ENCODE results near the gene OTOA. TPM values are rescaled to one million over a fixed set of nuclear protein-coding genes. Genes with fewer than 3 reads are reported as not detected.

Gene OTOA
- total and polyA plus RNA-seq, 2 of the 13 experiments (the other 11 are each of a cell fraction or from before 2014, with no cell fraction given) = 0.05 to 0.15 TPM

GRCh38 chr16:21653571-21653970 is 10.2 kb upstream of the OTOA start:
- DNase-seq (ENCODE audit: low spot score) = no peak

DNA sequence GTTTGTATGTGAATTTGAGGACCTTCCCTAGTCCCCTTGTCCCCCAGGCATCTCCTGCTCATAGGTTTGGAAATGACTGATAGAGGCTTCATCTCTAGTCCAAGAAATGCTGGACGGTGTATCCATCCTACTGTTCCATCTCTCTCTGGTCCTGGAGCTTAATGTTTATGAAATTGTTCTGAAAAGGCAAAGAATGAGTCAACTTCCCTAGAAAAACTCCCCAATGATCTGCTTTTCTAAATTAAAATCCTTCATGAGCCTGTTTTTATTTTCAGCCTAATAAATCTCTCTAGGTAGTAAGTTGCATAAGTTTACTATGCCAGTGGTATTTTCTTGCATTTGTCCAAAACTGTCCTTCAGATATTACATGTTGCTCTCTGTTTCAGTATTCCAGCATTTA is 9.3 kb upstream of the OTOA start:
- H2AFZ ChIP-seq (ENCODE audit: low read length) = no peak overlapping the region
- H4K20me1 ChIP-seq (ENCODE audit: insufficient read depth, low read length) = no peaks in the 10 kb centered on the region
- FAIRE-seq (no peak), ATAC-seq (no peak), DNase-seq (ENCODE audit: low spot score) (no peak)
- no peaks in the 10 kb centered on the region for H3K9me3 ChIP-seq (ENCODE audit: low read length)
- 100% methylated on average over 1 of the region's 1 CpG for WGBS (ENCODE audit: low lambda C conversion rate)
- no peak for TF ChIP-seq GMEB1 (CRISPR knock-in tag; IDR thresholded peaks at IDR 0.05; ENCODE audit: borderline replicate concordance)
- no peak for TF ChIP-seq ZNF512B (CRISPR knock-in tag; IDR thresholded peaks at IDR 0.05; ENCODE audit: borderline replicate concordance)
- no peak for TF ChIP-seq ZNF607 (CRISPR knock-in tag; IDR thresholded peaks at IDR 0.05; ENCODE audit: borderline replicate concordance)
- no peak overlapping the region for H3K27ac ChIP-seq (ENCODE audit: extremely low read length, insufficient read depth, low read length)
- no TSS peak for BruUV-seq (replicated peaks)
- in situ Hi-C loops (cut with HindIII; ENCODE audit: extremely low pct_ligation_motif_present, low pct_unique_long_range_greater_than_20kb) (no loop called here), intact Hi-C loops (cut with micrococcal nuclease; ENCODE audit: unreplicated experiment) (no loop called here)
- no peak overlapping the region for H3K4me3 ChIP-seq (replicated peaks in 1 of 3; ENCODE audit: insufficient read depth in 1 of 3, low read depth in 2 of 3, low read length in 3 of 3)
- H3K36me3 ChIP-seq (replicated peaks in 1 of 2; ENCODE audit: control insufficient read depth in 1 of 2, insufficient read depth in 2 of 2, low read length in 2 of 2) = peaks cover 9 to 29% of the 10 kb centered on the region in 2 experiments
- H3K9ac ChIP-seq (ENCODE audit: insufficient read depth, low read depth, low read length) = no peak overlapping the region
- ChIA-PET POLR2A (no interaction called here), CTCF (ENCODE audit: low intra/inter-chr PET ratio, low total read pairs) (no interaction called here)
- no peaks in the 10 kb centered on the region for H3K79me2 ChIP-seq (ENCODE audit: insufficient read depth, low read length)
- H3K4me1 ChIP-seq (ENCODE audit: insufficient read depth, low read length) = no peaks in the 10 kb centered on the region
- H3K4me2 ChIP-seq (ENCODE audit: low read depth, low read length) = no peak overlapping the region
- H3K27me3 ChIP-seq (ENCODE audit: control insufficient read depth in 1 of 2, insufficient read depth in 2 of 2, low read length in 2 of 2) = no peaks in the 10 kb centered on the region

More at GRCh38 chr16:21653571-21653970, 10.2 kb upstream of the OTOA start:
- Histone ChIP-seq H3K9ac (ENCODE audit: insufficient read depth, low read depth, low read length) (no peak overlapping the region), H3K27me3 (ENCODE audit: control insufficient read depth in 1 of 2, insufficient read depth in 2 of 2, low read length in 2 of 2) (no peaks in the 10 kb centered on the region), H3K4me3 (replicated peaks in 1 of 3; ENCODE audit: insufficient read depth in 1 of 3, low read depth in 2 of 3, low read length in 3 of 3) (no peak overlapping the region), H3K4me1 (ENCODE audit: insufficient read depth, low read length) (no peaks in the 10 kb centered on the region), H4K20me1 (ENCODE audit: insufficient read depth, low read length) (no peaks in the 10 kb centered on the region), H3K79me2 (ENCODE audit: insufficient read depth, low read length) (no peaks in the 10 kb centered on the region), H3K4me2 (ENCODE audit: low read depth, low read length) (no peak overlapping the region), H3K27ac (ENCODE audit: extremely low read length, insufficient read depth, low read length) (no peak overlapping the region), H3K9me3 (ENCODE audit: low read length) (no peaks in the 10 kb centered on the region), H2AFZ (ENCODE audit: low read length) (no peak overlapping the region), H3K36me3 (replicated peaks in 1 of 2; ENCODE audit: control insufficient read depth in 1 of 2, insufficient read depth in 2 of 2, low read length in 2 of 2) (peaks cover 11 to 29% of the 10 kb centered on the region in 2 experiments)
- no TSS peak for BruUV-seq (replicated peaks)
- in situ Hi-C loops (cut with HindIII; ENCODE audit: extremely low pct_ligation_motif_present, low pct_unique_long_range_greater_than_20kb) (no loop called here), intact Hi-C loops (cut with micrococcal nuclease; ENCODE audit: unreplicated experiment) (no loop called here)
- TF ChIP-seq PHF20 (CRISPR knock-in tag; IDR thresholded peaks at IDR 0.05) = 0 out of 2 replicates have a peak, but pooled peaks have one; percentile 18
- TF ChIP-seq ZNF737 (CRISPR knock-in tag; IDR thresholded peaks at IDR 0.05; ENCODE audit: borderline replicate concordance) = 0 out of 2 replicates have a peak, but pooled peaks have one; percentile 21
- no peak for TF ChIP-seq KDM4B (CRISPR knock-in tag; IDR thresholded peaks at IDR 0.05)
- TF ChIP-seq, protein P1, sequence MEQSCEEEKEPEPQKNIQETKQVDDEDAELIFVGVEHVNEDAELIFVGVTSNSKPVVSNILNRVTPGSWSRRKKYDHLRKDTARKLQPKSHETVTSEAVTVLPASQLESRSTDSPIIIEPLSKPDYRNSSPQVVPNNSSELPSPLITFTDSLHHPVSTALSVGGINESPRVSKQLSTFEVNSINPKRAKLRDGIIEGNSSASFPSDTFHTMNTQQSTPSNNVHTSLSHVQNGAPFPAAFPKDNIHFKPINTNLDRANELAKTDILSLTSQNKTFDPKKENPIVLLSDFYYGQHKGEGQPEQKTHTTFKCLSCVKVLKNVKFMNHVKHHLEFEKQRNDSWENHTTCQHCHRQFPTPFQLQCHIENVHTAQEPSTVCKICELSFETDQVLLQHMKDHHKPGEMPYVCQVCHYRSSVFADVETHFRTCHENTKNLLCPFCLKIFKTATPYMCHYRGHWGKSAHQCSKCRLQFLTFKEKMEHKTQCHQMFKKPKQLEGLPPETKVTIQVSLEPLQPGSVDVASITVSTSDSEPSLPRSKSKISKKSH (CRISPR knock-in tag; IDR thresholded peaks at IDR 0.05; ENCODE audit: borderline replicate concordance) = 0 out of 2 replicates have a peak, but pooled peaks have one; percentile 16
- POLR2A ChIA-PET = no interaction called here
- ATAC-seq (no peak; the same call in 2 of the 3 replicates), FAIRE-seq (no peak)
- CTCF ChIA-PET (ENCODE audit: low intra/inter-chr PET ratio, low total read pairs) = no interaction called here
- 98% methylated on average over 5 of the region's 5 CpGs for WGBS (ENCODE audit: low lambda C conversion rate)
